Lower leg skin (tissue), 4 donors: ENCODE data around the gene DDX46. TPM values are rescaled to one million over a fixed set of nuclear protein-coding genes. Genes with fewer than 3 reads are reported as not detected.

Experiments
- DNase-seq, 2 donors: peaks; one replicate each; pipeline ENCODE4 v3.0.0-alpha.2; 2019; ENCODE audit warnings: low spot score in 2 of 2
- H3K4me3 ChIP-seq: fragments of 200-600 bp; sonication (generic); 2 replicates; pipeline ENCODE4 v1.5.1; 2017; ENCODE audit warnings: mild to moderate bottlenecking, low read depth; ENCODE audit not compliant: poor library complexity, severe bottlenecking
- POLR2A ChIP-seq, 2 donors: fragments of 450-650 bp; IDR thresholded peaks; one replicate each; pipeline ENCODE4 v1.6.1; 2016 to 2017; ENCODE audit warnings: antibody characterized with exemption in 2 of 2, mild to moderate bottlenecking in 1 of 2, moderate library complexity in 1 of 2
- WGBS, 2 donors: methylation state at CpG; one replicate each; pipeline ENCODE4 v1.1.5; 2018; 5-methylcytosine and 5-hydroxymethylcytosine counted together
- intact Hi-C: fragments of 100-400 bp; cut with DNase I; formaldehyde crosslinking; loops from one replicate; pipeline ENCODE4 v1.15.0; 2023; ENCODE audit warnings: low total_unique reads
- total RNA-seq, 4 donors: library from RNA; depleted of rRNA; stranded (reverse); fragments of >200 nt; gene quantifications; one replicate each; pipeline ENCODE4 v1.1.0, GENCODE V29; 2016
- TF ChIP-seq, protein P1 (sequence below), 3 donors: fragments of 450-650 bp; IDR thresholded peaks; one replicate each; pipeline ENCODE4 v1.5.1; 2016; ENCODE audit warnings: antibody characterized with exemption in 3 of 3, mild to moderate bottlenecking in 3 of 3, moderate library complexity in 2 of 3

The DDX46 gene
- total RNA-seq, 4 donors from 2014 or later = 23.5 to 63.2 (median 30.1) TPM

DNA sequence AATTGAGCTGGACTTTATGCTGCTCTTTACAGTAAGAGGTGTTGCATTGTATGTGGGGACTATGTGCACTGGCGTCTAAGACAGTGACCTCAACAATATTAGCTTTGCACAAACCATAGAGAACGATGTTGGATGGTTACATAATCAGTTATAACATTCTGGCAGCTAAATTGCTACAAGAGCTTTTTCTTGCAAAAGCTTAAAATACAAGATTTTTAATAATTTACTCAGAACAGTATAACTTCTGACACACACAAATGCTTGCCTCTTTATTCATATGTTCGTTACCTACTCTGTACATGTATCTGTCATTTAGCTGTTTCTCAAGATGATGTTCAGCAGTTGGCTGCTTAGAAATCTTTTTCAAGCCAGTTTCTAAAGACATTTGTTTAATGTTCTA lies 98.8 kb downstream of the DDX46 start:
- WGBS, 2 donors = 69 to 79% methylated on average over 3 of the region's 3 CpGs
- no peak for TF ChIP-seq POLR2A (IDR thresholded peaks at IDR 0.05)
- TF ChIP-seq, protein P1, sequence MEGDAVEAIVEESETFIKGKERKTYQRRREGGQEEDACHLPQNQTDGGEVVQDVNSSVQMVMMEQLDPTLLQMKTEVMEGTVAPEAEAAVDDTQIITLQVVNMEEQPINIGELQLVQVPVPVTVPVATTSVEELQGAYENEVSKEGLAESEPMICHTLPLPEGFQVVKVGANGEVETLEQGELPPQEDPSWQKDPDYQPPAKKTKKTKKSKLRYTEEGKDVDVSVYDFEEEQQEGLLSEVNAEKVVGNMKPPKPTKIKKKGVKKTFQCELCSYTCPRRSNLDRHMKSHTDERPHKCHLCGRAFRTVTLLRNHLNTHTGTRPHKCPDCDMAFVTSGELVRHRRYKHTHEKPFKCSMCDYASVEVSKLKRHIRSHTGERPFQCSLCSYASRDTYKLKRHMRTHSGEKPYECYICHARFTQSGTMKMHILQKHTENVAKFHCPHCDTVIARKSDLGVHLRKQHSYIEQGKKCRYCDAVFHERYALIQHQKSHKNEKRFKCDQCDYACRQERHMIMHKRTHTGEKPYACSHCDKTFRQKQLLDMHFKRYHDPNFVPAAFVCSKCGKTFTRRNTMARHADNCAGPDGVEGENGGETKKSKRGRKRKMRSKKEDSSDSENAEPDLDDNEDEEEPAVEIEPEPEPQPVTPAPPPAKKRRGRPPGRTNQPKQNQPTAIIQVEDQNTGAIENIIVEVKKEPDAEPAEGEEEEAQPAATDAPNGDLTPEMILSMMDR (IDR thresholded peaks at IDR 0.05) = no peak
- H3K4me3 ChIP-seq = no peak overlapping the region
- DNase-seq = no peak
- intact Hi-C loops = no loop called here

DNA sequence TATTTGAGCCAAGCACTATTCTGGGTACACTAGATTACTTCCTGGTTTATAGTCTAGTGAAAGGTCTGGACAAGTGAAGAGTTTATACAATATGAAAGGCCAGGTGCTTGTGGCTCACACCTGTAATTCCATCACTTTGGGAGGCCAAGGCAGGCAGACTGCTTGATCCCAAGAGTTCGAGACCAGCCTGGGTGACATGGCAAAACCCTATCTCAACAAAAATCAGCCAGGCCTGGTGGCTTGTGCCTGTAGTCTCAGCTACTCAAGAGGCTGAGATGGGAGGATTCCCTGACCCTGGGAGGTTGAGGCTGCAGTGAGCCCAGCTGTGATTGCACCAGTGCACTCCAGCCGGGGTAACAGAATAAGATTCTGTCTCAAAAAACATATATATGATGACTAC lies 106.1 kb downstream of the DDX46 start:
- no peak for DNase-seq
- 85 to 92% methylated on average over 2 of the region's 2 CpGs for WGBS, 2 donors
- H3K4me3 ChIP-seq = no peak overlapping the region
- TF ChIP-seq, protein P1 (IDR thresholded peaks at IDR 0.05) = no peak
- no peak for TF ChIP-seq POLR2A (IDR thresholded peaks at IDR 0.05)
- intact Hi-C loops = no loop called here

DNA sequence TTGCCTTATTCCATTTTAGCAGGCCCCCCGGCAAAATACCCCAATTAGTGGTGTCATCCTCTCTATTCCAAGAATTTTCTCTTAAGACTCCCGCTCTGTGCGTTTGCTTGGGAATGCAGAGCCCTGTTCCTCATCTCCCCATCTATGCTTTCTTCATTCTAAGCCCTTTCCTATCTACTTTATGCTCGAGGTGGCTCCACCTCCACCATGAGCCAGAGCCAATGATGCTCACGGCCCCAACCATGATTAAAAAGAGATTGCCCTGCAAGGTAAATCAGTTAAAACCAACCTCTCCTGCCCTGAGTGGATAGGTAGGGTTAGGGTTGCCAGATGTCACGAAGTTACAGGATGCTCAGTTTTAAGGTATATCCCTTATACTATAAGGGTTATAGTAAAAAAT lies 114.9 kb downstream of the DDX46 start:
- peak in 1 of 2 donors; percentile 18 for DNase-seq

DNA sequence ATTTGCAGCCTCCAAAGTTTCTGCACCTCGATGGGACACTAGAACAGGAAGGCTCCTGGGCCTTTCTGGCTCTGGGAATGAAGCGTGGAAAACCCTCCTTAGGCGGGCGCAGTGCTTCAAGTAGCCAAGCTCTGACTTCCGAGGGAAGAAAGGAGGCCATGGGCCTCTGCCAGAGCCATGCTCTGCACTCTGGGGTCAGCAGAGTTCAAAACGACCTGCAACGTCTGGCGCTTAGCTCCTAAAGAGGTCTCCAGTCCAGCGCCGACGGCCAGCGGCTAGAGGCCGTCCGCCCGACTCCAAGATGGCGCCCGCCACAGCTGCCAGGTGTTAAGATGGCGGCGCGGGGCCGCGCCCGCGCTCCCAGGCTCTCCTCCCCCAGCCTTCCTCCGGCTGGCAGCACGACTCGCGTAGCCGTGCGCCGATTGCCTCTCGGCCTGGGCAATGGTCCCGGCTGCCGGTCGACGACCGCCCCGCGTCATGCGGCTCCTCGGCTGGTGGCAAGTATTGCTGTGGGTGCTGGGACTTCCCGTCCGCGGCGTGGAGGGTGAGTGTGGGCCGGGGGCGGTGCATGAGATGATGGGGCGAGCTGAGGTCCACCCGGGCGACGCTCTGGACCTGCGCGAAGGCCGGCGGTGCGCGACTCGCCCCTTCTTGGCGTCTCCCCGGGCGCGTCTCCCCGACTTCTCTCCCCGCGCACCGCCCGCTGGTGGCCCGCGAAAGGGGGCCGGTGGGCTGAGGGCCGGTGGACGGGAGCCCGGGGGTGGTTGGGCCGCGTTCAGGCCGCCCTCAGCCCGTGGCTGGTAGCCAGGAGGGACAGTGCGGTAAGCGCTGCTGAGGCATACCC lies 115.6 kb downstream of the DDX46 start, which contains the start of gene TXNDC15:
Gene TXNDC15 (plus strand): TSS at position 385 of the 844 bp plus-strand sequence. CDS start 57 bp downstream, at position 442.
- peak within 1 kb of the TSS; percentile 74 for H3K4me3 ChIP-seq
- intact Hi-C loops = no loop called here
- DNase-seq = peak; percentile 80 to 96
- 2 to 7% methylated on average over 25 to 64 of the region's 79 CpGs for WGBS, 2 donors
- TF ChIP-seq, protein P1 (IDR thresholded peaks at IDR 0.05) = no peak
- no peak for TF ChIP-seq POLR2A (IDR thresholded peaks at IDR 0.05)

More for the DNA sequence above, 114.9 kb downstream of the DDX46 start:
- WGBS, 2 donors = 78% methylated on average over 6 of the region's 6 CpGs
- intact Hi-C loops = no loop called here
- H3K4me3 ChIP-seq = no peak overlapping the region
- TF ChIP-seq POLR2A (IDR thresholded peaks at IDR 0.05) = no peak
- TF ChIP-seq, protein P1 (IDR thresholded peaks at IDR 0.05) = no peak

DNA sequence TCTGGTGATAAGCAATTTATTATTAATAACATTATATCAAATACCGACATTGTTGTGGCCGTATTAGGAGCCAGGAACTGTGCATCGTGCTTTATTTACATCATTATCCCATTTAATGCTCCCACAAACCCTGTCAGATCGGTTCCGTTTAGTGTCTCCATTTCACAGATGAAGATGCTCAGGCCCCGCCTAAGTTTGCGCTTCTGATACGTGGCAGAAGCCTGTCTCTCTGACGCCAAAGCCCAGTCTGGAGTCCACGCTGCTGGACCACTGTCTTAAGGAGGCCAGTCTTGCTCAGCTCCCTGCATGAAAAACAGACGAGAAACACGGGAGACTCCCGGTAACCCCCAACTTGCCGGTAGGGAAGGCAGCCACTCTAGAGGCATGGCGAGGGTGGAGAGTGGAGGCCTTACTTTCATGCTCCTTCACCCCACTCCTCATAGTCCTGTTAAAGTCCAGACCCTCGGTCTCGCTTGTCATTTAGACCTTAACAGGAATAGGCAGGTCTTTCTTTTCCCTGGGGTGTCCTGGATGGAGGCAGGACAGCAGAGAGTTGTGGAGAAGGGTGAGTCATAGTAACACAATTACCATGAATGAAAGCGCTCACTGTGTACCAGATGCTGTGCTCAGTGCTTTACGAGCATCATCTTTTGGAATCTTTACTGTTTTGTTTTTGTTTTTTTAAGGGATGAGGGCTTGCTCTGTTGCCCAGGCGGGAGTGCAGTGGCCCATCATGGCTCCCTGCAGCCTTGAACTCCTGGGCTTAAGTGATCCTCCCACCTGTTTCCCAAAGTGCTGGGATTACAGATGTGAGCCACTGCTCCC lies 116.5 kb downstream of the DDX46 start:
- WGBS, 2 donors = 7 to 9% methylated on average over 20 of the region's 20 CpGs
- DNase-seq = peak; percentile 69 to 89
- no peak for TF ChIP-seq POLR2A (IDR thresholded peaks at IDR 0.05)
- TF ChIP-seq, protein P1 (IDR thresholded peaks at IDR 0.05) = no peak
- intact Hi-C loops = no loop called here
- peak overlapping the region; percentile 74 for H3K4me3 ChIP-seq
